NCI-H345 (cell line): ENCODE results near the gene MAMDC2.

Experiments
- DNase-seq: peaks from one replicate; lab custom pipeline; 2025; lab: John Stamatoyannopoulos, UW

The MAMDC2 gene

GRCh38 chr9:70065572-70065971, 21.9 kb downstream of the MAMDC2 start:
- DNase-seq = no peak

- DNase-seq = no peak
Measured at GRCh38 chr9:70066418-70066817, 22.8 kb downstream of the MAMDC2 start.

- no peak for DNase-seq
Measured at GRCh38 chr9:70066874-70067273, 23.2 kb downstream of the MAMDC2 start.

- DNase-seq = no peak
Measured at GRCh38 chr9:70069704-70070103, 26.1 kb downstream of the MAMDC2 start.

- no peak for DNase-seq
Measured at GRCh38 chr9:70073193-70073592, 29.5 kb downstream of the MAMDC2 start.

GRCh38 chr9:70073756-70074155, 30.1 kb downstream of the MAMDC2 start:
- no peak for DNase-seq

- DNase-seq = no peak
Measured at GRCh38 chr9:70076678-70077077, 33.0 kb downstream of the MAMDC2 start.

GRCh38 chr9:70079417-70080037, 35.9 kb downstream of the MAMDC2 start:
- peak; percentile 87 for DNase-seq

GRCh38 chr9:70080481-70081119, 37.0 kb downstream of the MAMDC2 start:
- DNase-seq = peak; percentile 52

- no peak for DNase-seq
Measured at GRCh38 chr9:70081120-70081495, 37.5 kb downstream of the MAMDC2 start.

- no peak for DNase-seq
Measured at GRCh38 chr9:70083429-70083828, 39.8 kb downstream of the MAMDC2 start.

GRCh38 chr9:70085241-70085640, 41.6 kb downstream of the MAMDC2 start:
- no peak for DNase-seq

- DNase-seq = no peak
Measured at GRCh38 chr9:70091103-70091502, 47.5 kb downstream of the MAMDC2 start.

- DNase-seq = no peak
Measured at GRCh38 chr9:70091572-70091971, 47.9 kb downstream of the MAMDC2 start.

- peak; percentile 32 for DNase-seq
Measured at GRCh38 chr9:70092190-70092589, 48.5 kb downstream of the MAMDC2 start.

GRCh38 chr9:70093095-70093494, 49.4 kb downstream of the MAMDC2 start:
- no peak for DNase-seq

GRCh38 chr9:70093944-70094343, 50.3 kb downstream of the MAMDC2 start:
- peak; percentile 31 for DNase-seq

- DNase-seq = no peak
Measured at GRCh38 chr9:70094747-70095146, 51.1 kb downstream of the MAMDC2 start.

- DNase-seq = no peak
Measured at GRCh38 chr9:70097187-70097586, 53.5 kb downstream of the MAMDC2 start.

GRCh38 chr9:70100362-70100761, 56.7 kb downstream of the MAMDC2 start:
- DNase-seq = no peak

- no peak for DNase-seq
Measured at GRCh38 chr9:70101265-70101664, 57.6 kb downstream of the MAMDC2 start.

GRCh38 chr9:70105147-70105546, 61.5 kb downstream of the MAMDC2 start:
- no peak for DNase-seq

- no peak for DNase-seq
Measured at GRCh38 chr9:70106571-70106970, 62.9 kb downstream of the MAMDC2 start.

GRCh38 chr9:70107558-70107957, 63.9 kb downstream of the MAMDC2 start:
- DNase-seq = no peak
